ENCODE measurements around the gene ABCG8. TPM values are rescaled to one million over a fixed set of nuclear protein-coding genes. Genes with fewer than 3 reads are reported as not detected.

ABCG8 gene
- total and polyA plus RNA-seq, 8 donors: 1.1 to 8.9 (median 6.7) TPM; not detected in 5

DNA sequence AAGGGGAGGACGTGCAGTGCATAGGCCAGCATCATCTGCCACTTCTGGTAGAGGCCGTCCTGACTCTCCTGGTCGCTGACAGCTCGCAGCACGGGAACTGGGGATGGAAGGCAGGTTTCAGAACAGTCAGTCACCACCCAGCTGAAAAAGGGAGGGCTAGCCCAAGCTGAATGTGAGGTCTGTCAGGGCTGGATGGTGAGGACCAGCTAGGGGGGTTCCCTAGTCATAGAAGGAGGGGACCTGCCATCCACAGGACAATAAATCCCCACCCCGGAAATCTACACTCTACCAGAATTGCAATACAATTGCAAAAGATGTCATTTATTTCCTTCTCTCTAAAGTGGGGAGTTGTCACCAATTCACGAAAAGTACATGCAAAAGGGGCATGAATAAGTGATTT is 15.9 kb upstream of the ABCG8 start:
- Histone ChIP-seq H3K27ac (no peak overlapping the region), H3K4me3 (no peak overlapping the region), H3K4me1 (peaks cover 0 to 20% (median 4%) of the 10 kb centered on the region in 4 donors), H3K9me3 (no peaks in the 10 kb centered on the region), H3K36me3 (no peaks in the 10 kb centered on the region), H3K27me3 (peaks cover 0 to 5% (median 0%) of the 10 kb centered on the region in 3 donors)
- WGBS, 5 donors: 77 to 84% (median 81%) methylated on average over 7 of the region's 7 CpGs
- no peak for TF ChIP-seq EP300 (IDR thresholded peaks at IDR 0.05)
- TF ChIP-seq, protein P1, sequence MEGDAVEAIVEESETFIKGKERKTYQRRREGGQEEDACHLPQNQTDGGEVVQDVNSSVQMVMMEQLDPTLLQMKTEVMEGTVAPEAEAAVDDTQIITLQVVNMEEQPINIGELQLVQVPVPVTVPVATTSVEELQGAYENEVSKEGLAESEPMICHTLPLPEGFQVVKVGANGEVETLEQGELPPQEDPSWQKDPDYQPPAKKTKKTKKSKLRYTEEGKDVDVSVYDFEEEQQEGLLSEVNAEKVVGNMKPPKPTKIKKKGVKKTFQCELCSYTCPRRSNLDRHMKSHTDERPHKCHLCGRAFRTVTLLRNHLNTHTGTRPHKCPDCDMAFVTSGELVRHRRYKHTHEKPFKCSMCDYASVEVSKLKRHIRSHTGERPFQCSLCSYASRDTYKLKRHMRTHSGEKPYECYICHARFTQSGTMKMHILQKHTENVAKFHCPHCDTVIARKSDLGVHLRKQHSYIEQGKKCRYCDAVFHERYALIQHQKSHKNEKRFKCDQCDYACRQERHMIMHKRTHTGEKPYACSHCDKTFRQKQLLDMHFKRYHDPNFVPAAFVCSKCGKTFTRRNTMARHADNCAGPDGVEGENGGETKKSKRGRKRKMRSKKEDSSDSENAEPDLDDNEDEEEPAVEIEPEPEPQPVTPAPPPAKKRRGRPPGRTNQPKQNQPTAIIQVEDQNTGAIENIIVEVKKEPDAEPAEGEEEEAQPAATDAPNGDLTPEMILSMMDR (IDR thresholded peaks at IDR 0.05): no peak
- no peak for TF ChIP-seq POLR2A (IDR thresholded peaks at IDR 0.05)
- TF ChIP-seq POLR2AphosphoS5 (IDR thresholded peaks at IDR 0.05): no peak
- DNase-seq: no peak
- intact Hi-C loops (cut with DNase I; ENCODE audit: low total_unique reads): no loop called here

DNA sequence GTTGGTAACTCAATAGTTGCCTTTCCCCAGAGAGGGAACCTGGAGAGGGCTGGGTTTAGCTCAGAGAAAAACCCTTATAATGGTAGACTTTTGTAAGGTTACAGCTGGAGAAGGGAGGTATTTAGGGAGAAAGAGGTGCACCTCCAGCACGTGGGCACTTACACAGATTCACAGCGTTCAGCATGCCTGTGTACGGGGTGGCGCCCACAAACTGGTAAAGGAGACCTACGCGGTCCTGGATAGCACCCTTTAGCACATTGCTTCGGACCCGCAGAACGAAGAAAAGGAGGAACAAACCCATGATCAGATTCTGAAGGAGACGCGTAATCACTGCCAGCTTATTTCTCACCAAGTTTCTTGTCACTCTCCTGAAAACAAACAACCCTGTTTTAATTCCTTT is 15.0 kb upstream of the ABCG8 start:
- DNase-seq: no peak
- WGBS, 5 donors: 89 to 92% (median 91%) methylated on average over 11 of the region's 11 CpGs
- Histone ChIP-seq H3K4me3 (no peak overlapping the region), H3K9me3 (no peaks in the 10 kb centered on the region), H3K4me1 (peaks cover 0 to 11% (median 2%) of the 10 kb centered on the region in 4 donors), H3K36me3 (no peaks in the 10 kb centered on the region), H3K27me3 (peaks cover 0 to 5% (median 0%) of the 10 kb centered on the region in 3 donors), H3K27ac (no peak overlapping the region)
- TF ChIP-seq POLR2AphosphoS5 (IDR thresholded peaks at IDR 0.05) (no peak), EP300 (IDR thresholded peaks at IDR 0.05) (no peak), POLR2A (IDR thresholded peaks at IDR 0.05) (no peak)
- TF ChIP-seq, protein P1 (IDR thresholded peaks at IDR 0.05): no peak
- intact Hi-C loops (cut with DNase I; ENCODE audit: low total_unique reads): no loop called here

DNA sequence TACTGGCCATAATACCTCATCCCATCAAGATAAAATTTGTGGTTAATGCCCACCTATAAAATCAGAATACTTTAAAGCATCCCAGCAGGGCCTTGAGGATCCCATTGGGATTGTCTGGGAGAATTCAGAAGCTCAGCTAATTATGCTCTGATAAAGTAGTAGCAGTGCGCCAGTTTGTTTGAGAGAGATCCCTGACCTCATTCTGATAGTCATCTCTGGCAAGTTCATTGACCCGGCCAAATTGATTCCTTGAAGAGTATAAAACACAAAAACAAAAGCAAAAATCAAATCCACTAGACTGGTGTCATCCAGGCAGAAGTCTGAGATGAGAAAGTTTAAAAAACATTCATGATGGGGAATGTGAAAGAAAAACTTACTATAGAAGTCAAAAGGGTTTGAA is 14.3 kb upstream of the ABCG8 start:
- no peak for TF ChIP-seq EP300 (IDR thresholded peaks at IDR 0.05)
- TF ChIP-seq, protein P1 (IDR thresholded peaks at IDR 0.05): no peak
- no peak for TF ChIP-seq POLR2A (IDR thresholded peaks at IDR 0.05)
- TF ChIP-seq POLR2AphosphoS5 (IDR thresholded peaks at IDR 0.05): no peak
- Histone ChIP-seq H3K36me3 (no peaks in the 10 kb centered on the region), H3K4me3 (no peak overlapping the region), H3K27me3 (peaks cover 0 to 5% (median 0%) of the 10 kb centered on the region in 3 donors), H3K9me3 (no peaks in the 10 kb centered on the region), H3K4me1 (peaks cover 0 to 4% (median 0%) of the 10 kb centered on the region in 4 donors), H3K27ac (no peak overlapping the region)
- intact Hi-C loops (cut with DNase I; ENCODE audit: low total_unique reads): no loop called here
- 81 to 95% (median 86%) methylated on average over 2 of the region's 2 CpGs for WGBS, 5 donors
- DNase-seq: no peak

DNA sequence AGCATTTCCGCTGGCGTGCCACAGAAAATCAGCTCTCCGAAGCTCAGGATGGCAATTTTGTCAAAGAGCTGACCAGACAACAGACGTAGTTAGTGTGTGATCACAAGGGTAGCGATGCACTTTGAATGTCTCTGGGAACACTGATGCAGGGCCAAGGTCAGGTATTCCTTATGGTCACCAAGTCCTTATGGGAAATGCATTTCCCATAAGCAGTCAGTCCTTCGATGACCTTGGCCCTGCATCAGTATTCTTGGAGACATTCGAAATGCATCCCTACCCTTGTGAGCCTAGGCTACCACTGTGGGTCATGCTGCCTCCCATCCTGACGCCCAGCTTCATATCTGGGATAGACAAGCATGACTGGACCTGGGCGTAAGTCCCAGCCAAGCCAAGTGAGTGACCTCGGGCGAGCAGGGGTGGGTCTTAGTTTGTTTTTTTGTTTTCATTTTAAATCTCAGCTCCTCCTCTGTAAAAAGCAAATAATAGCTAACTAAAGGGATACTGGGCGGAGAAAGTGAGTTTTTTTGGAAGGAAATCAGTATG is 13.7 kb upstream of the ABCG8 start:
- no peak for DNase-seq
- 69 to 78% (median 71%) methylated on average over 12 of the region's 12 CpGs for WGBS, 5 donors
- H3K27me3 ChIP-seq: peaks cover 0 to 9% (median 0%) of the 10 kb centered on the region in 3 donors

More for the DNA sequence above, 13.7 kb upstream of the ABCG8 start:
- intact Hi-C loops (cut with DNase I; ENCODE audit: low total_unique reads): no loop called here
- Histone ChIP-seq H3K36me3 (no peaks in the 10 kb centered on the region), H3K27ac (no peak overlapping the region), H3K4me3 (no peak overlapping the region), H3K9me3 (no peaks in the 10 kb centered on the region), H3K4me1 (no peaks in the 10 kb centered on the region)
- TF ChIP-seq, protein P1 (IDR thresholded peaks at IDR 0.05): no peak
- no peak for TF ChIP-seq POLR2AphosphoS5 (IDR thresholded peaks at IDR 0.05)
- TF ChIP-seq POLR2A (IDR thresholded peaks at IDR 0.05): no peak
- no peak for TF ChIP-seq EP300 (IDR thresholded peaks at IDR 0.05)

Measured in stomach (tissue), 9 donors.